ENCODE data around the gene TNNC1.
A peak's percentile ranks its signal among the peaks of the same experiment; 100 is the strongest.

TNNC1 gene

GRCh38 chr3:52453496-52454249 is at the start of gene TNNC1:
Gene TNNC1, minus strand, starts transcription at chr3:52454041. Its CDS starts 26 bp downstream, at chr3:52454015.
- DNase-seq: no peak

GRCh38 chr3:52502808-52503350 is 49.0 kb upstream of the TNNC1 start:
- DNase-seq: no peak

GRCh38 chr3:52502001-52502400 is 48.2 kb upstream of the TNNC1 start:
- DNase-seq: no peak

- DNase-seq: no peak
Observed at GRCh38 chr3:52501046-52501445, 47.2 kb upstream of the TNNC1 start.

GRCh38 chr3:52498137-52499054 is 44.6 kb upstream of the TNNC1 start:
- peak; percentile 14 to 63 for DNase-seq

GRCh38 chr3:52495777-52496602 is 42.1 kb upstream of the TNNC1 start:
- DNase-seq: peak in 1 of 2 donors; percentile 43

- no peak for DNase-seq
Observed at GRCh38 chr3:52494886-52495495, 41.1 kb upstream of the TNNC1 start, which contains the start of gene STAB1. Gene STAB1, plus strand, starts transcription at chr3:52495338. Its CDS starts 76 bp downstream, at chr3:52495414.

GRCh38 chr3:52494445-52494844 is 40.6 kb upstream of the TNNC1 start:
- no peak for DNase-seq

- no peak for DNase-seq
Observed at GRCh38 chr3:52493232-52494017, 39.6 kb upstream of the TNNC1 start.

GRCh38 chr3:52492059-52492458 is 38.2 kb upstream of the TNNC1 start:
- no peak for DNase-seq

GRCh38 chr3:52490939-52491526 is 37.2 kb upstream of the TNNC1 start:
- peak in 1 of 2 donors; percentile 26 for DNase-seq

- no peak for DNase-seq
Observed at GRCh38 chr3:52490035-52490938, 36.4 kb upstream of the TNNC1 start.

GRCh38 chr3:52489453-52489852 is 35.6 kb upstream of the TNNC1 start:
- DNase-seq: no peak

GRCh38 chr3:52488746-52489145 is 34.9 kb upstream of the TNNC1 start:
- no peak for DNase-seq

- DNase-seq: no peak
Observed at GRCh38 chr3:52487788-52488691, 34.2 kb upstream of the TNNC1 start.

GRCh38 chr3:52487050-52487787 is 33.4 kb upstream of the TNNC1 start:
- no peak for DNase-seq

- no peak for DNase-seq
Observed at GRCh38 chr3:52484680-52485461, 31.0 kb upstream of the TNNC1 start.
